ENCODE data around the gene PEX7. TPM values are rescaled to one million over a fixed set of nuclear protein-coding genes. Genes with fewer than 3 reads are reported as not detected.
"Not testable (repeated sequence)": the region's sequence is repeated elsewhere in the genome, so short reads cannot be mapped to it uniquely, and the experiment has no call there.

PEX7 gene
- total RNA-seq, 8 experiments from 2014 or later: 5.0 to 5.8 (median 5.5) TPM

DNA sequence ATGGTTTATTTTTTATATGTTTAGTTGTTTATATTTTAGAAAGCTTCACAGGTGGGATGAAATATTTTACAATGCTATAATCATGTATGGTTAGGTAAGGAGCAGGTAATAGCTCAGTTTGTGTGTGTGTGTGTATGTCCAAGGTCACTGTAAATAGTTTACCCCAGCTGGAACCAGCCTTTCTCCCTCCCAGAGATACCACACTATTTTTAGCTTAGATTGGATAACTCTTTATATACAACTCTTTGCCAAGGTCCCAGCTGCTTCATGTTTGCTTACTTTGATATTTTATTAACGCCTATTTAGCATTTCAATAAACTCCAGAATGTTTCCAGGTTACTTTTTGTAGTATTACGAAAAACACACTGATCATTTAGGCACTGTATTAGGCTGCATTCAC lies 1.8 kb upstream of the PEX7 start:
- in situ Hi-C loops (cut with MboI; ENCODE audit: low pct_unique_long_range_greater_than_20kb in 2 of 9, low sequenced_read_pairs in 9 of 9, unreplicated experiment in 9 of 9): no loop called here
- 14 to 94% (median 77%) methylated on average over 1 to 2 of the region's 2 CpGs for WGBS, 10 experiments
- ATAC-seq (replicated peaks in 6 of 8): no peak

DNA sequence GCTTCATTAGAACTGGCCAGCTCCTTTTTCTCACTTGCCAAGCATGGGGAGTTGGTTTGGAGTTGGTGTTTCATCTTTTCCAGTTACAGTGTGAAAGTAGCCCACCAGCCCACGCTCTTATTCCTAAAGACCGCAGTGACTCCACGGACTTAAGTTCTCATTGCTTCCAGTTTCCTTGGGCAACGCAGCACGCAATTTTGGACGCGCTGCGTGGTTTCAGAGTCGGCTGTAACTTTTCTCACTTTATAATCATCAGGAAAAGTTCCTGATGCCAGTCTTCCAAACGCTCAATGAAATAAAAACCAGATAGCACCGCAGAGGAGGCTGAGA lies 381 bp upstream of the PEX7 start:
- peak in 4 of 8 experiments; percentile 0 to 6 (median 2) for ATAC-seq (replicated peaks in 6 of 8)
- in situ Hi-C loops (cut with MboI; ENCODE audit: low pct_unique_long_range_greater_than_20kb in 2 of 9, low sequenced_read_pairs in 9 of 9, unreplicated experiment in 9 of 9): no loop called here
- Histone ChIP-seq H3K4me3 (peak overlapping the region; percentile 75 to 97 (median 84)), H3K27ac (peak overlapping the region in 1 of 2 donors; percentile 89), H3K4me1 (replicated peaks in 1 of 2) (peaks cover 0 to 4% of the 10 kb centered on the region in 2 donors)
- 0 to 37% (median 10%) methylated on average over 5 to 11 of the region's 11 CpGs; no CpG with 5 or more reads in 2 of the 10 experiments for WGBS, 10 experiments

More for the DNA sequence above, 1.8 kb upstream of the PEX7 start:
- Histone ChIP-seq H3K4me1 (replicated peaks in 1 of 2) (peaks cover 0 to 4% of the 10 kb centered on the region in 2 donors), H3K4me3 (no peak overlapping the region), H3K27ac (no peak overlapping the region)

DNA sequence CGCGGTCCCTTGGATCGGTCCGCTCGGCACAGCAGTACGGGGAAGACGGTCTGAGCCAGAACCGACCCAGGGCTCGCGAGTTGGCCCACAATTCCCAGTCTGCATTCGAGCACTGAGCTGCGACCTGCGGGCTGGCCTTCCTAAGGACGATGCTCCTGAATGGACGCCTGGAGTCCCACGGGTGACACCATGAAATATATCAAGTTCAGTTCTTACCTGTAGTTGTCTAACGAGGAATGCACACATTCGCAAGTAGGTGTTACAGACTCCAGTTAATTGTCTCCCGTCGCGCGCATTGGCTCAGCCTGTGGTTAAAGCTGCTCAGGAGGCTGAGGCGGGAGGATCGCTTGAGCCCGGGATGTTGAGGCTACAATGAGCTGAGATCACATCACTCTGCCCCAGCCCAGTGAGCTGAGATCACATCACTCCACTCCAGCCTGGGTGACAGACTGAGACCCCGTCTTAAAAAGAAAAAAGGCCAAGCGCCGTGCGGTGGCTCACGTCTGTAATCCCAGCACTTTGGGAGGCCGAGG lies 802 bp downstream of the PEX7 start:
- 35 to 100% (median 94%) methylated on average over 1 to 17 of the region's 31 CpGs; no CpG with 5 or more reads in 2 of the 10 experiments for WGBS, 10 experiments
- no peak for ATAC-seq (replicated peaks in 6 of 8)
- Histone ChIP-seq H3K4me3 (peak overlapping the region; percentile 75 to 97 (median 84)), H3K4me1 (replicated peaks in 1 of 2) (peaks cover 0 to 4% of the 10 kb centered on the region in 2 donors), H3K27ac (peak overlapping the region in 1 of 2 donors; percentile 91)
- in situ Hi-C loops (cut with MboI; ENCODE audit: low pct_unique_long_range_greater_than_20kb in 2 of 9, low sequenced_read_pairs in 9 of 9, unreplicated experiment in 9 of 9): no loop called here

DNA sequence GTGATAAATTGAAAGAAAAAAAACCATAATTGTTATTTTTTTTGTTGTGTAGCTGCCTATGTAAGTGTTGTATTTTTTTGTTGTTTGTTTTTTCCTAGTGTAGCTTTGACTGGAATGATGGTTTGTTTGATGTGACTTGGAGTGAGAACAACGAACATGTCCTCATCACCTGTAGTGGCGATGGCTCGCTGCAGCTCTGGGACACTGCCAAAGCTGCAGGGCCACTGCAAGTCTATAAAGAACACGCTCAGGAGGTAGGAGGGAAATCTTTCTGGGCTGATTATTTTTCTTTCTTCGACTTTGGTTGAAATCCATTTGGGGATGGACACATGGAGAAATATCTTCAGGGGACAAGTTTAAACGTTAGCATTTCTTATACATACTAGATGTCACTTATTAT lies 3.8 kb downstream of the PEX7 start:
- no peak for ATAC-seq (replicated peaks in 6 of 8)
- in situ Hi-C loops (cut with MboI; ENCODE audit: low pct_unique_long_range_greater_than_20kb in 2 of 9, low sequenced_read_pairs in 9 of 9, unreplicated experiment in 9 of 9): loop anchor here in 1 of 9 experiments (25.0 kb wide), 1 partner anchor 186 kb away; no protein-coding TSS in a partner anchor
- WGBS, 10 experiments: 80 to 100% (median 97%) methylated on average over 2 to 6 of the region's 6 CpGs; no CpG with 5 or more reads in 1 of the 10 experiments

DNA sequence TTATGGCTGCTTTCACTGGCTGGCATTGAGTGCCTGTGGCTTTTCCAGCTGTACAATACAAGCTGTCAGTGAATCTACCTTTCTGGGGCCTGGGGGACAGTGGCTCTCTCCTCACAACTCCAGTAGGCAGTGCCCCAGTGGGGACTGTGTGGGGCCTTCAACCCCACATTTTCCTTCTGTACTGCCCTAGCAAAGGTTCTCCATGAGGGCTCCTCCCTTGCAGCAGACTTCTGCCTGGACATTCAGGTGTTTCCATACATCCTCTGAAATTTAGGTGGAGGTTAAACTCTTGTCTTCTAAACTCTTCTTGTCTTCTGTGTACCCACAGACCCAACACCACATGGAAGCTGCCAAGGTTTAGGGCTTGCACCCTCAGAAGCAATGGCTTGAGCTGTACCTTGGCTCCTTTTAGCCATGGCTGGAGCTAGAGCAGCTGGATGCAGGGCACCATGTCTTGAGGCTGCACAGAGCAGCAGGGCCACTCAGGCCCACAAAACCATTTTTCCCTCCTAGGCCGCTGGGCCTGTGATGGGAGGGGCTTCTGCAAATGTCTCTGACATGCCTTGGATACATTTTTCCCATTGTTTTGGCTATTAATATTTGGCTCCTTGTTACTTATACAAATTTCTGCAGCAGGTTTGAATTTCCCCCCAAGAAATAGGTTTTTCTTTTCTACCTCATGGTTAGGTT lies 9.6 kb downstream of the PEX7 start:
- H3K27ac ChIP-seq: no peak overlapping the region
- WGBS, 10 experiments: 100% methylated on average over 1 of the region's 1 CpG; no CpG with 5 or more reads in 5 of the 10 experiments
- ATAC-seq (replicated peaks in 6 of 8): no peak
- no peak overlapping the region for H3K4me3 ChIP-seq
- no peaks in the 10 kb centered on the region for H3K4me1 ChIP-seq (replicated peaks in 1 of 2)
- in situ Hi-C loops (cut with MboI; ENCODE audit: low pct_unique_long_range_greater_than_20kb in 2 of 9, low sequenced_read_pairs in 9 of 9, unreplicated experiment in 9 of 9): loop anchor here in 1 of 9 experiments (25.0 kb wide), 1 partner anchor 180 kb away; no protein-coding TSS in a partner anchor

More for the DNA sequence above, 3.8 kb downstream of the PEX7 start:
- Histone ChIP-seq H3K4me3 (no peak overlapping the region), H3K4me1 (replicated peaks in 1 of 2) (peaks cover 0 to 4% of the 10 kb centered on the region in 2 donors), H3K27ac (no peak overlapping the region)

DNA sequence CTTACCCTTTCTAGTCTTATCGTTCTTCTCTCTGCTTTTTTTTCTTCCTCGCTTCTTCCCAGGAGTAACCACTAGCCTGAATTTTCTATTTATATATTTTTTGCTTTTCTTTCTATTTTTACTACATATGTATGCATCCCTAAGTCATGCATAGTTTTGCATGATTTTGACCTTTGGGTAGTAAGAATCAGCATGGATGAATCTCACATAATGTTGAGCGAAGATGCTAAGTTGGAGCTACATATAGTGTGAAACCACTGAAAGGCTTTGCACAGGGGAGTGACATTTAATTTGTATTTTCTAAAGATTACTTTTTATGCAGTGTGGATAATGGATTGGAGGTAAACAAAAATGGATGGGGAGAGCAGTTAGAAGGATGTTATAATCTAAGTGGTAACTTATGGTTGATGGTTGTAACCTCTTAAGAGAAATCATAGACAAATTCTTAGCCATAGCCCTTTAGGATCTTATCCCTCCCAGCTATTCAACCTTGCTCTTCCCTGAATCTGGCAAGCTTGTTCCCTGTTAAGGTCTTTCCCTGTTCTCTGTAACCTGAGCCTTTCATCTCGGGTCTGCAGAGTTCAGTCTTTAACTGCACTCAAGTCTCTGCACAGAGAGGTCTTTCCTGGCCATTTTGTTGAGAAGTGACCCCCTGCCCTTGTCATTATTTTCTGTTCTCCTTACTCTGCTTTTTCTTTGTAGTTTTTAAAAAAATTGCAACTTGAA lies 18.0 kb downstream of the PEX7 start:
- no peak overlapping the region for H3K27ac ChIP-seq
- no peaks in the 10 kb centered on the region for H3K4me1 ChIP-seq (replicated peaks in 1 of 2)
- no peak overlapping the region for H3K4me3 ChIP-seq
- in situ Hi-C loops (cut with MboI; ENCODE audit: low pct_unique_long_range_greater_than_20kb in 2 of 9, low sequenced_read_pairs in 9 of 9, unreplicated experiment in 9 of 9): loop anchor here in 1 of 9 experiments (25.0 kb wide), 1 partner anchor 172 kb away; no protein-coding TSS in a partner anchor
- 3 to 97% (median 81%) methylated on average over 3 to 4 of the region's 4 CpGs for WGBS, 10 experiments
- ATAC-seq (replicated peaks in 6 of 8): peak in 2 of 8 experiments; percentile 38 to 95

DNA sequence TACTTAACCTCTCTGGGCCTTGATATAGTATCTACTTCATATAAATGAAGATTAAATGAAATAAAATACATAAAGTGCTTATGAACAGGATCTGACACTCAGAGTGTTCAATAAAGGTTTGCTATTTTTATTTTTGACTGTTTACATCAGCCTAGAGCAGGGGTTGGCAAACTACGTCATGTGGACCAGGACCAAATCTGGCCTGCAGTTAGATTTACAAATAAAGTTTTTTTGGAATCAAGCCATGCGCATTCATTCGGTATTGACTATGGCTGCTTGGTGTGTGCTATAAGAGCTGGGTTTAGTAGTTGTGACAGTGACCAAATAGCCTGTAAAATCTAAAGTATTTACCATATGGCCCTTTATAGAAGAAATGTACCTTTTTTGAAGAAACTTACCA lies 20.8 kb downstream of the PEX7 start:
- in situ Hi-C loops (cut with MboI; ENCODE audit: low pct_unique_long_range_greater_than_20kb in 2 of 9, low sequenced_read_pairs in 9 of 9, unreplicated experiment in 9 of 9): loop anchor here in 1 of 9 experiments (25.0 kb wide), 1 partner anchor 169 kb away; no protein-coding TSS in a partner anchor
- 65 to 100% (median 95%) methylated on average over 2 to 3 of the region's 3 CpGs; no CpG with 5 or more reads in 2 of the 10 experiments for WGBS, 10 experiments
- ATAC-seq (replicated peaks in 6 of 8): no peak
- no peak overlapping the region for H3K27ac ChIP-seq
- no peaks in the 10 kb centered on the region for H3K4me1 ChIP-seq (replicated peaks in 1 of 2)
- H3K4me3 ChIP-seq: no peak overlapping the region

DNA sequence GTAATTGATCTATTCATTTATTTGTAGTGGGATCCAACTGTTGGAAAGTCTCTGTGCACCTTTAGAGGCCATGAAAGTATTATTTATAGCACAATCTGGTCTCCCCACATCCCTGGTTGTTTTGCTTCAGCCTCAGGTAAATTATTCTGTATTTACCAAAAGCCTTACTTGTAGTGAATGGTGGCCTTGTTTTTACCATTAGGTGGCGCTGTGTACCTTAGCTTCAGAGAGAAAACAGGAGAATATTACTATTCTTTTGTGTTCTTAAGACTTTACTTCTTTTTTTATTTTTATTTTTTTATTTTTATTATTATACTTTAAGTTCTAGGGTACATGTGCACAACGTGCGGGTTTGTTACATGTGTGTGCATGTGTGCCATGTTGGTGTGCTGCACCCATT lies 23.7 kb downstream of the PEX7 start:
- no peak overlapping the region for H3K27ac ChIP-seq
- H3K4me3 ChIP-seq: no peak overlapping the region
- H3K4me1 ChIP-seq (replicated peaks in 1 of 2): no peaks in the 10 kb centered on the region
- 14 to 88% (median 74%) methylated on average over 1 to 3 of the region's 3 CpGs; no CpG with 5 or more reads in 2 of the 10 experiments for WGBS, 10 experiments
- in situ Hi-C loops (cut with MboI; ENCODE audit: low pct_unique_long_range_greater_than_20kb in 2 of 9, low sequenced_read_pairs in 9 of 9, unreplicated experiment in 9 of 9): loop anchor here in 1 of 9 experiments (25.0 kb wide), 1 partner anchor 166 kb away; no protein-coding TSS in a partner anchor
- peak in 3 of 8 experiments; percentile 39 to 66 (median 59) for ATAC-seq (replicated peaks in 6 of 8)

DNA sequence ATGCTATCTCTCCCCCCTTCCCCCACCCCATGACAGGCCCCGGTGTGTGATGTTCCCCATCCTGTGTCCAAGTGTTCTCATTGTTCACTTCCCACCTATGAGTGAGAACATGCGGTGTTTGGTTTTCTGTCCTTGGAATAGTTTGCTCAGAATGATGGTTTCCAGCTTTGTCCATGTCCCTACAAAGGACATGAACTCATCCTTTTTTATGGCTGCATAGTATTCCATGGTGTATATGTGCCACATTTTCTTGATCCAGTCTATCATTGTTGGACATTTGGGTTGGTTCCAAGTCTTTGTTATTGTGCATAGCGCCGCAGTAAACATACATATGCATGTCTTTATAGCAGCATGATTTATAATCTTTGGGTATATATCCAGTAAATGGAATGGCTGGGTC lies 24.1 kb downstream of the PEX7 start:
- H3K4me1 ChIP-seq (replicated peaks in 1 of 2); H3K27ac ChIP-seq; ATAC-seq (replicated peaks in 6 of 8); H3K4me3 ChIP-seq: not testable (repeated sequence)
- 80 to 100% methylated on average over 2 of the region's 4 CpGs; no CpG with 5 or more reads in 8 of the 10 experiments for WGBS, 10 experiments
- in situ Hi-C loops (cut with MboI; ENCODE audit: low pct_unique_long_range_greater_than_20kb in 2 of 9, low sequenced_read_pairs in 9 of 9, unreplicated experiment in 9 of 9): loop anchor here in 1 of 9 experiments (25.0 kb wide), 1 partner anchor 166 kb away; no protein-coding TSS in a partner anchor

DNA sequence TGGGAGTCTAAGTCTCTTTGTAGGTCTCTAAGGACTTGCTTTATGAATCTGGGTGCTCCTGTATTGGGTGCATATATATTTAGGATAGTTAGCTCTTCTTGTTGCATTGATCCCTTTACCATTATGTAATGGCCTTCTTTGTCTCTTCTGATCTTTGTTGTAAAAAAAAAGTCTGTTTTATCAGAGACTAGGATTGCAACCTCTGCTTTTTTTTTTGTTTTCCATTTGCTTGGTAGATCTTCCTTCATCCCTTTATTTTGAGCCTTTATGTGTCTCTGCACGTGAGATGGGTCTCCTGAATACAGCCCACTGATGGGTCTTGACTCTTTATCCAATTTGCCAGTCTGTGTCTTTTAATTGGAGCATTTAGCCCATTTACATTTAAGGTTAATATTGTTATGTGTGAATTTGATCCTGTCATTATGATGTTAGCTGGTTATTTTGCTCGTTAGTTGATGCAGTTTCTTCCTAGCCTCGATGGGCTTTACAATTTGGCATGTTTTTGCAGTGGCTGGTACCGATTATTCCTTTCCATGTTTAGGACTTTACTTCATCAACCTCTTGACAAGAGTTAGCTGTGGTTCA lies 27.7 kb downstream of the PEX7 start:
- ATAC-seq (replicated peaks in 6 of 8); H3K27ac ChIP-seq; H3K4me3 ChIP-seq; H3K4me1 ChIP-seq (replicated peaks in 1 of 2): not testable (repeated sequence)
- in situ Hi-C loops (cut with MboI; ENCODE audit: low pct_unique_long_range_greater_than_20kb in 2 of 9, low sequenced_read_pairs in 9 of 9, unreplicated experiment in 9 of 9): loop anchor here in 1 of 9 experiments (25.0 kb wide), 1 partner anchor 162 kb away; no protein-coding TSS in a partner anchor
- WGBS, 10 experiments: 80 to 100% (median 95%) methylated on average over 1 to 3 of the region's 4 CpGs; no CpG with 5 or more reads in 5 of the 10 experiments

DNA sequence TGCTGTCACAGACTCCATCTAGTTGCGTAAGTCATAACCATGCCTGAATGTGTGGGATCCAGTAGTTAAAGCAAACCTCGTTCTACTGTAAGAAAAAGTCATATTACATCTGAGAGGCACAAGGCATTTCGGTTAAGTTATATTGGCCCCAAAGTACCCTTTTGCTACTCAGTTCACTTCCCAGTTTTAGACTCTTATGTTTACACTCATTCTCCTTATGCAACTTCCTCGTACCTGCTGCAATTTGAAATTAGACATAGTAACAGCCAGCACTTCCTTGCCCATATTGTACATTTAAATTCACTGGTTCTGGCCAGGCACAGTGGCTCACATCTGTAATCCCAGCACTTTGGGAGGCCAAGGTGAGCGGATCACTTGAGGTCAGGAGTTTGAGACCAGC lies 37.0 kb downstream of the PEX7 start:
- H3K4me1 ChIP-seq (replicated peaks in 1 of 2): no peaks in the 10 kb centered on the region
- ATAC-seq (replicated peaks in 6 of 8): no peak
- H3K4me3 ChIP-seq: no peak overlapping the region
- WGBS, 10 experiments: 88 to 100% (median 96%) methylated on average over 1 to 5 of the region's 5 CpGs
- in situ Hi-C loops (cut with MboI; ENCODE audit: low pct_unique_long_range_greater_than_20kb in 2 of 9, low sequenced_read_pairs in 9 of 9, unreplicated experiment in 9 of 9): no loop called here
- H3K27ac ChIP-seq: no peak overlapping the region

DNA sequence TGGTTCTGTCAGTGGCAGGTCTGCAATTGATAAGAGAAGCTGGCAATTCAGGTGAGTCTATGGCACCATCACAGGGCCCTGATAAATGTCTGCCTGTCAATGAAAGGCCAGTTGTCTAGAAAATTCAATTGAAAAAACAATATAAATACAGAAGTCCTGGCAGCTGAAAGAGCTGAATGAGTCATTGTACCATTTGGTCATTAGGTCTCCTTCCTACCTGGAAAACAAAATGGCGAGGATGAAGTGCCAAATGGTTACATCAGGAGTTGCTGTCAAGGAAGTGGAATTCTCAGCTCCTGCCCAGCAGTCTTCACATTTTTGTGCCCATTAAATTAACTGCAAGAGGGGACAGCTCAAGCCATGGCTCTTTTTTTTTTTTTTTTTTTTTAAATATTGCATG lies 37.7 kb downstream of the PEX7 start:
- Histone ChIP-seq H3K27ac (no peak overlapping the region), H3K4me3 (no peak overlapping the region), H3K4me1 (replicated peaks in 1 of 2) (no peaks in the 10 kb centered on the region)
- ATAC-seq (replicated peaks in 6 of 8): no peak
- WGBS, 10 experiments: 86 to 100% (median 95%) methylated on average over 1 of the region's 1 CpG; no CpG with 5 or more reads in 4 of the 10 experiments
- in situ Hi-C loops (cut with MboI; ENCODE audit: low pct_unique_long_range_greater_than_20kb in 2 of 9, low sequenced_read_pairs in 9 of 9, unreplicated experiment in 9 of 9): no loop called here
